Fibroblast of lung (primary cell): Measurements from ENCODE around the gene XKR7. TPM values are rescaled to one million over a fixed set of nuclear protein-coding genes. Genes with fewer than 3 reads are reported as not detected.
A peak's percentile ranks its signal among the peaks of the same experiment; 100 is the strongest.

Source experiments
- DNase-seq, 2 donors: peaks; one replicate each; pipeline versions ENCODE4 v3.0.0 to v3.0.0-alpha.2; 2010; ENCODE audit warnings: low read depth in 2 of 2
- H2AFZ ChIP-seq: 2 replicates; pipeline ENCODE4 v1.5.1; 2012; ENCODE audit warnings: low read length, control low read depth, inconsistent platforms
- H3K27ac ChIP-seq: 2 replicates; pipeline ENCODE4 v1.5.1; 2011; ENCODE audit warnings: low read length, control low read depth; ENCODE audit not compliant: insufficient read depth
- H3K27me3 ChIP-seq: 2 replicates; pipeline ENCODE4 v1.5.1; 2011; ENCODE audit warnings: mild to moderate bottlenecking, low read length; ENCODE audit not compliant: control insufficient read depth, insufficient read depth
- H3K36me3 ChIP-seq: 2 replicates; pipeline ENCODE4 v1.5.1; 2011; ENCODE audit warnings: low read length; ENCODE audit not compliant: control insufficient read depth, insufficient read depth
- H3K4me1 ChIP-seq: 2 replicates; pipeline ENCODE4 v1.5.1; 2011; ENCODE audit warnings: low read length; ENCODE audit not compliant: control insufficient read depth, insufficient read depth; ENCODE audit errors: extremely low read depth
- H3K4me2 ChIP-seq: 2 replicates; pipeline ENCODE4 v1.5.1; 2011; ENCODE audit warnings: low read length, control low read depth; ENCODE audit not compliant: insufficient read depth; ENCODE audit errors: extremely low read depth
- H3K4me3 ChIP-seq, 4 experiments: fragments of 200-600 bp in 1 of 4; sonication (generic) in 1 of 4; replicated peaks in 1 of 4; 2 replicates each; pipeline ENCODE4 v1.5.1; 2011 to 2016; ENCODE audit warnings: low read length in 4 of 4, low read depth in 3 of 4, mild to moderate bottlenecking in 3 of 4, control low read depth in 2 of 4, inconsistent platforms in 1 of 4, mixed read lengths in 1 of 4; ENCODE audit not compliant: insufficient read depth in 1 of 4; ENCODE audit errors: control extremely low read depth in 1 of 4
- H3K79me2 ChIP-seq: 2 replicates; pipeline ENCODE4 v1.5.1; 2012; ENCODE audit warnings: mild to moderate bottlenecking, low read length, inconsistent platforms; ENCODE audit not compliant: control insufficient read depth, insufficient read depth
- H3K9ac ChIP-seq: 2 replicates; pipeline ENCODE4 v1.5.1; 2011; ENCODE audit warnings: mild to moderate bottlenecking, low read length, control low read depth; ENCODE audit not compliant: insufficient read depth
- H3K9me3 ChIP-seq: 2 replicates; pipeline ENCODE4 v1.5.1; 2012; ENCODE audit warnings: low read depth, low read length; ENCODE audit not compliant: control insufficient read depth, insufficient read depth
- H4K20me1 ChIP-seq: 2 replicates; pipeline ENCODE4 v1.5.1; 2011; ENCODE audit warnings: low read length; ENCODE audit not compliant: control insufficient read depth, insufficient read depth; ENCODE audit errors: extremely low read depth
- CTCF ChIP-seq, 2 donors: IDR thresholded peaks in 1 of 2; conservative IDR thresholded peaks in 1 of 2; 1 replicate in 1 of 2; 2 replicates in 1 of 2; pipeline ENCODE4 v1.5.1; 2011 to 2012; ENCODE audit warnings: low read length in 2 of 2, control low read depth in 1 of 2, inconsistent platforms in 1 of 2, low read depth in 1 of 2, mild to moderate bottlenecking in 1 of 2
- EZH2 ChIP-seq: IDR thresholded peaks from 2 replicates; pipeline ENCODE4 v1.5.1; 2012; ENCODE audit warnings: low read length, control low read depth, mild to moderate bottlenecking; ENCODE audit errors: missing control alignments
- polyA plus RNA-seq, 2 donors: library from polyadenylated mRNA; depleted of rRNA in 1 of 2; stranded (reverse) in 1 of 2; unstranded in 1 of 2; fragments of >200 nt; gene quantifications; 2 replicates each; pipeline ENCODE4 v1.2.1, GENCODE V29; 2011 to 2012; ENCODE audit warnings: missing spikeins in 1 of 2
- total RNA-seq: library from RNA; depleted of rRNA; stranded (reverse); fragments of >200 nt; gene quantifications from 2 replicates; pipeline ENCODE4 v1.2.1, GENCODE V29; 2014

XKR7 gene
- total and polyA plus RNA-seq, 2 donors (not counting 1 experiment from before 2014, with no cell fraction given) = not detected

GRCh38 chr20:31945785-31946184, 22.2 kb upstream of the XKR7 start:
- no peaks in the 10 kb centered on the region for H3K9me3 ChIP-seq
- TF ChIP-seq CTCF (conservative IDR thresholded peaks at IDR 0.05 in 1 of 2, IDR thresholded peaks at IDR 0.05 in 1 of 2; ENCODE audit: low read depth in 1 of 2, low read length in 2 of 2) (no peak), EZH2 (no peak)
- H3K36me3 ChIP-seq = peaks cover 7% of the 10 kb centered on the region
- H3K4me2 ChIP-seq = no peak overlapping the region
- H3K27ac ChIP-seq = no peak overlapping the region
- H3K79me2 ChIP-seq = peaks cover 12% of the 10 kb centered on the region
- peak; percentile 6 to 15 for DNase-seq
- no peaks in the 10 kb centered on the region for H4K20me1 ChIP-seq
- H3K9ac ChIP-seq = no peak overlapping the region
- no peak overlapping the region for H2AFZ ChIP-seq
- no peaks in the 10 kb centered on the region for H3K27me3 ChIP-seq
- no peak overlapping the region for H3K4me3 ChIP-seq
- H3K4me1 ChIP-seq = peaks cover 1% of the 10 kb centered on the region

- H3K9ac ChIP-seq = no peak overlapping the region
- no peaks in the 10 kb centered on the region for H3K9me3 ChIP-seq
- peaks cover 22% of the 10 kb centered on the region for H3K79me2 ChIP-seq
- DNase-seq = no peak
- H3K27ac ChIP-seq = no peak overlapping the region
- H3K36me3 ChIP-seq = peaks cover 7% of the 10 kb centered on the region
- H3K4me2 ChIP-seq = no peak overlapping the region
- H3K4me3 ChIP-seq = no peak overlapping the region
- no peaks in the 10 kb centered on the region for H4K20me1 ChIP-seq
- H3K27me3 ChIP-seq = no peaks in the 10 kb centered on the region
- TF ChIP-seq CTCF (conservative IDR thresholded peaks at IDR 0.05 in 1 of 2, IDR thresholded peaks at IDR 0.05 in 1 of 2; ENCODE audit: low read depth in 1 of 2, low read length in 2 of 2) (no peak), EZH2 (no peak)
- peaks cover 5% of the 10 kb centered on the region for H3K4me1 ChIP-seq
- no peak overlapping the region for H2AFZ ChIP-seq
Observed at GRCh38 chr20:31948008-31948407, 19.9 kb upstream of the XKR7 start.

GRCh38 chr20:31949877-31950646, 17.9 kb upstream of the XKR7 start:
- H3K4me2 ChIP-seq = peak overlapping the region; percentile 61

More at GRCh38 chr20:31949877-31950646, 17.9 kb upstream of the XKR7 start:
- TF ChIP-seq EZH2 (no peak), CTCF (conservative IDR thresholded peaks at IDR 0.05 in 1 of 2, IDR thresholded peaks at IDR 0.05 in 1 of 2; ENCODE audit: low read depth in 1 of 2, low read length in 2 of 2) (no peak)
- H3K4me3 ChIP-seq = peak overlapping the region in 2 of 4 experiments; percentile 1 to 98
- H3K9ac ChIP-seq = no peak overlapping the region
- H3K9me3 ChIP-seq = no peaks in the 10 kb centered on the region
- H4K20me1 ChIP-seq = no peaks in the 10 kb centered on the region
- DNase-seq = no peak
- H3K79me2 ChIP-seq = peaks cover 22% of the 10 kb centered on the region
- H3K36me3 ChIP-seq = peaks cover 4% of the 10 kb centered on the region
- peaks cover 5% of the 10 kb centered on the region for H3K4me1 ChIP-seq
- H2AFZ ChIP-seq = no peak overlapping the region
- H3K27me3 ChIP-seq = no peaks in the 10 kb centered on the region
- H3K27ac ChIP-seq = no peak overlapping the region
